HG03469 (cell line): Measurements from ENCODE around the gene DUT.

Experiments used
- ATAC-seq: cut with Tn5 transposase; IDR thresholded peaks from one replicate; pipeline ENCODE4 v1.9.1; 2021; ENCODE audit warnings: mild to moderate bottlenecking, moderate library complexity, moderate number of reproducible peaks; ENCODE audit not compliant: unreplicated experiment

The DUT gene

DNA sequence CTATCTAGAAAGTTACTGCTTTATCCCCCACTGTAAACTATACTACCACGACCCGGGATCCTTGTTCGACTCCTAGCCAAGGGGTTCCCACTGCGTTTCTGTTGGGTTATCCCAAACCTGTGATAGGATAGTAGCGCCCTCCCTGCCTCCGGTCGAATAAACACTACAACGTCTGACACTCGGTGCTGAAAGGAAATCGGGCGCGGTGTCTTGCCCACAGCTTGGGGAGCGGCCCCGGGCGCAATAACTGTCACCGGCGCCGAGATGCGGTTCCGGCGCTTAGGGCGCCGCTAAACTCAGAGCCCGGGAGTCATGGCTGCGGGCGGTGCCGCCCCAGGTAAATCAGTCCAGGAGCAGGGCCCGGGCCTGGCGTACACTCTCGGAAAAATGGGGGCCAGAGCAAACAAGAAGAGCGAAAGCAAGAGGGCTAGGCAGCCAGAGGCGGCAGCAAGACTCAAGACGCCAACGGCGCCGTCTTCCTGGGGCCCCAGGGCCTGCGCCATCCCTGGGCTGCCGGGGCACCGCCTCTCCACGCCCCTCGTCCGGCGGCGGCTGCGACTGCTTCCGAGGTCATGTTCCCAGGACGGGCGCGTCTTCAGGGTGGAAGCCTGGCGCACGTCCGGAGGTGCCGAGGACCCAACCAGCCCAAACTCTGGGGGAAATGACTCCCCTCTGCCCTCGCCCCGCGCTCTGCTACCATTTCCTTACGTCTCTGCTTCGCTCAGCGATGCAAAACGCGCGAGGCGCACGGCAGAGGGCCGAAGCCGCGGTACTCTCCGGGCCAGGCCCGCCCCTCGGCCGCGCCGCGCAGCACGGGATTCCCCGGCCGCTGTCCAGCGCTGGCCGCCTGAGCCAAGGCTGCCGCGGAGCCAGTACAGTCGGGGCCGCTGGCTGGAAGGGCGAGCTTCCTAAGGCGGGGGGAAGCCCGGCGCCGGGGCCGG is at the start of gene DUT:
TSS of gene DUT (plus strand) at position 575 of the 941 bp plus-strand sequence. CDS start at position 662, 87 bp downstream.
- peak; percentile 79 for ATAC-seq

DNA sequence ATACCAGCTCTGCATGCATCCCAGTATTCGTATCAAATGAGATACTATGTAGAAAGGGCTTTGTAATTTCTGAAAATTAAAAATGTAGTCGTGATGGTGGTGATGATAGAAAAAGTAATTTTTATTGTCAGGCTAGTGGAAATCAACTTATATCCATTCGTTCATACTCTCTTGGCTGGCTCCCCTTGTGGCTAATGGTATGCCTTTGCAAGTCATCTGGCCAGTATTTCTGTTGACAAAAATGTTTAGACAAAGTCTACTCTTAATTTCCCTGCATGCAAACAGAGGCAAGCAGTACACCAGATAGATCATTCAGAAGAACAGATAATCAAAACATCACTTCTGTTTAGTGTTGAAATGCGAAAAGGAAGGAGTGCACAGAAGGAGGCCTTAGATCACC is 49.6 kb upstream of the DUT start:
- no peak for ATAC-seq

DNA sequence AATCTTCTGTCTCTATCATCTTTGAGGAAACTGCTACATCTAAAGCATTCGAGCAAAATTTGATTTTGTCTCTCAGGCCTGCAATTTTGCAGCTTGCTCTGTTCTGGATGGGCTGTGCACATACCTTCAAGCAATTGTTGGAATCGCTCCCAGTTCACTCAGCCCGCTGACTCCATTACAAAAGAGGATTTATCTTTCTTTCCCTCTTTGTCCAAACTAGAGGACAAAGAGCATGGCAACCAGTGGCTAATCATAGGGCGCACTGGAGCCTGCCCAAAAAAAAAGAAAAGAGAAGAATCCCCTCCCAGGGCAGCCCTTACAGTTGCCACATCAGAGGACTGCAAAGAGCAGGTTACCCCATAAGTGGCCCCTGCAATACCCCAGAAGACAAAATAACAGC is 49.0 kb upstream of the DUT start:
- ATAC-seq: no peak

DNA sequence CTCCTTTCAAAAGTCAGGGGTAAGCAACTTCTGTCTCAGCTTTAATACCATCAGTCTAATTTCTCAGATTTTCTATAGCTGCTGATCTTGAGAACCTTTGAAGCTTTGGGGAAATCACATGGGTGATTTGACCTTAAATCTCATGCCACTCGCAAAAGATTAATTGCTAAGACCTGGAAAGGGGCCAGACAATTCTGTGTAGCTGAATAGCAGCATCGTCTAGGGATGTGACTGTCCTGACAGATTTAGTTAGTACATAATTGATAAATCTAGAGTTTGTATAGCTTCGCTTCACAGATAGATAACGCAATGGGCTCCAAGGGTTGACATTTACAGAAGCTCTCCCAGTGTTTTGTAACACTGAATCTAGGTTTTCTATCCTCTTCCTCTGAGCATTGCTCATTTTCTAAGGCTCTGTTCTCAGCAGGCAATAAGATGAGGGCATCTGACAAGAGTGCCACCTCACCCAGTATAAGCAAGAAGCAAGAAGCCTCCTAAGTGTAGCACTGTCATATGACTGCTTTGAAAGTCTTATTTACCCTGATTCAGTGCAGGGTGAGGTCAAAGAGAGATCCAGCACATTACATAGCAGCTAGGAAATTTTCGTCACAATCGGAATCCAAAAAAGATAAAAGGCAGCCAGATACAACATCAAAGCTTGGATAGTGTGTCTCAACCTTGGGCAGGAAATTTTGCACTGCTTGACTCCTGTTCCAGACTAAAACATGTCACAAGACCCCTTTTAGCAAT is 47.7 kb upstream of the DUT start:
- ATAC-seq: no peak

DNA sequence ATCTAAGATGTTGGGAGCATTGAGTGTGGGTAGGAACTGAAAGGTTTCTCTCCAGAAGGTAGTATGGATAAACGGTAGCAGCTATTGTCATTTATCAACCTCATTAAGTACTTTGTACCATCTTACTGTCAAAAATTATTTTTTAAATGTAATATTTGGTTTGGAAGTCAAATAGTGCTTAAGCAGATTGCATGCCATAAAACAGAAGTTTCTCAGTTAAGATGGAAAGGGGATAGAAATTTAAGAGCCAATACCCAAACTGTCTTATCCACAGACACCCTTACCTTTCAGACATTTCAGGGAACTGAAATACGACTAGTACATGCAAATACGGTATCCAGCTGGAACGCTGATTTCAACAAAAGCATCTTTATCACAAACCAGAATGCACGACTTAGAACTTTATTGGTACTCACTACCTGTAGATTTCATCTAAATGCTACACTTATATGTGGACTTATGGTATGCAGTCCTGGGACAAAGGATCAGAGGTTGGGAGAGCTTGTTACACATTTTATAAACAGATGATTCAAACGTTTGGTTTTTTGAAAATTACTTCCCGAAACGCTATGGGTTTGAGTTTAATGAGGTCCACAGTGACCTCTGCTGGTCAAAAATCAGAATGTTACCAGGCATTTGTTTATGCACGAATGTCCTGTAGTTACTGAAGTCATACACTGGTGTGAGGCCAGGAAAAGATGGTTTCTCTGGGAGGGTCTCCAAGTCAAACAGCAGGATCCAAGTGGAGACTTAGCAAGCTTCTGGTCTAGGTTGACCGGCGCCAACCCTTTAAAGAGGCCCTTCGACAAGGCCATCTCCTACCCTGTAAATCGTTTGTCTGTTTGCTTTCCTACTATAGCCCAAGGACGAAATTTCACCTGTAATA is 45.7 kb upstream of the DUT start:
- peak; percentile 75 for ATAC-seq

DNA sequence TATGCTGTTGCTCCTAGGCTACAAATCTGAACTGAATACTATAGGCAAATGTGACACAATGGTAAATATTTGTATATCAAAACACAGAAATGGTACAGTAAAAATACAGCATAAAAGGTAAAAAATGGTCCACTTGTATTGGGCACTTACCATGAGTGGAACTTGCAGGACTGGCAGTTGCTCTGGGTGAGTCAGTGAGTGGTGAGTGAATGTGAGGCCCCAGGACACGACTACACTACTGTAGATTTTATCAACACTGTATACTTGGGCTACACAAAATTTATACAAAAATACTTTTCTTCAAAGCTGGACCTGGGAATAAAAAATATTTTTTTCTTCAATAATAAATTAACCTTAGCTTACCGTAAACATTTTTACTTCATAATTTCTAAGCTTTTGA is 41.6 kb upstream of the DUT start:
- ATAC-seq: no peak

DNA sequence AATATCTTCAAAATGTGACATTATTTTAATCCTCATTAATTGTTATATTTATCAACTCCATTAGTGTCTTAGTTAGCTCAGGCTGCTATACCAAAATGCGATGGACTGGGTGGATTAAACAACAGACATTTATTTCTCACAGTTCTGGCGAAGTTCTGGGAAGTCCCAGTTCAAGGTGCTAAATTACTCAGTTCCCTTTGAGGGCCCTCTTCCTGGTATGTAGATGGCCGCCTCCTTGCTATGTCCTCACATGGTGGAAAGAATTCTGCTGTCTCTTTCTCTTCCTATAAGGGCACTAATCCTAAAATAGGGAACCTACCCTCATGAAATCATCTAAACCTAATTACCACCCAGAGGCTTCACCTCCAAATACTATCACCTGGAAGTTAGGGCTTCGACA is 38.8 kb upstream of the DUT start:
- ATAC-seq: no peak

DNA sequence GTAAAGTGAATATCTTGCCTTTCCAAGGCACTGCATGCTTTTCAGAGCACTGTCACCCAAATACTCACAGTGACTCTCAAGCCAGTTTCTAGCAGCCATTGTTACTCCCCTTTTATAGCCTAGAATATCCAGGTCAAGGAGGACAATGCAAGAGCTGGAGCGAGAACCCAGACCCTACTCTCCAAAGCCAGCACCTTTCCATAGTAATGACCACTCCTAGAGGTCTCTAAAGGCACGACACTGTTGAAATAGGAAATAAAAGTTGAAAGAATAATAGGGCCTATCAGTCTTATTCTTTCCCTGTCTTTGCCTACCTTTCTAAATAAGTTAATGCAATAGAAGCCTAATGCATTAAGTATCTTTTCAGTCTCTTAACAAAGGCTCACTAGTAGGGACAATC is 33.6 kb upstream of the DUT start:
- no peak for ATAC-seq

DNA sequence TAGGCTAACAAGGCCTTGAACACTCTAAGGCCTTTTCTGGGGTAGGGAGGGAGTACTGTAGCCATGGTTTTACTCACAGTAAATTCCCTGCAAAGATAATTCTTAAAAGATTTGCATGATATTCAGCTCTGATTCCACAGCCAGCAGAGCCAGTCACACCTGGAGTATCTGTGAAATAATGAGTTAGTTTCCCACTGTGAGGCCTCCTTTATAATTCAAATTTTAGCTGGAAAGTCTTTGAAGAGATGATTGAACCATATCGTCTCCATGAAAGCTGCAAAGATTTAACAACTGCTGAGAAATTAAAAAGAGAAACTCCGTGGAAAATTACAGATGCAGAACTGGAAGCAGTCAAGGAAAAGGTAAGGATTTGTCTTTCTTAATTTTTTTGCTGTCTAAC is 32.3 kb upstream of the DUT start:
- no peak for ATAC-seq

DNA sequence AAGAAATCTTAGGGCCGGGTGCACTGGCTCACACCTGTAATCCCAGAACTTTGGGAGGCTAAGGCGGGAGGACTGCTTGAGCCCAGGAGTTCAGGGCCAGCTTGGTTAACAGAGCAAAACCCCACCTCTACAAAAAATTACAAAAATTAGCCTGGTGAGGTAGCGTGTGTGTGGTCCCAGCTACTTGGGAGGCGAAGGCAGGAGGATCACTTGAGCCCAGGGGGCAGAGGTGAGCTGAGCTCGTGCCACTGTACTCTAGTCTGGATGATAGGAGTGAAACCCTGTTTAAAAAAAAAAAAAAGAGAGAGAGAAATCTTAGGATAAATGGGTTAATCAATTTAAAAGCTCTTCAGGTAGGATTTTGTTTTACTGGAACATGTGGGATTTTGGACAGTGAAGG is 31.2 kb upstream of the DUT start:
- ATAC-seq: no peak

DNA sequence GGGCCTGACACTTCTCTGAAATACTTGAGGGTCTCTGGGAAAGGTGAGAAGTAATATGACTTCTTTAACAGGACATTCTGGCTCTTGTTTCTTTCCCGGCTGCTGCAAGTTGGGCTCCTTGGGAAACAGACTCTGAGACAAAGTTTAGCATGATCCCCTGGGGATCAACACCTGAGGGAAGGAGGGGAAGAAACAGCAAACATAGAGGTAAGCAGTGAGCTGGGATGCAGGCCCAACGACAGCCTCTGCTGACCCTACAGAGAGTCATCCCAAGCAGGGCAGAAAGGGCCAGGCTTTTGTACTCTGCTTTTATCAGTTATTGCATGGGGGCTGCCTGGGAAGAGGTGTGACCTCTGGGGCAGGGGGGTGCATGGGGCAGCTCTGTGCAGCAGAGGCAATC is 26.8 kb upstream of the DUT start:
- no peak for ATAC-seq

DNA sequence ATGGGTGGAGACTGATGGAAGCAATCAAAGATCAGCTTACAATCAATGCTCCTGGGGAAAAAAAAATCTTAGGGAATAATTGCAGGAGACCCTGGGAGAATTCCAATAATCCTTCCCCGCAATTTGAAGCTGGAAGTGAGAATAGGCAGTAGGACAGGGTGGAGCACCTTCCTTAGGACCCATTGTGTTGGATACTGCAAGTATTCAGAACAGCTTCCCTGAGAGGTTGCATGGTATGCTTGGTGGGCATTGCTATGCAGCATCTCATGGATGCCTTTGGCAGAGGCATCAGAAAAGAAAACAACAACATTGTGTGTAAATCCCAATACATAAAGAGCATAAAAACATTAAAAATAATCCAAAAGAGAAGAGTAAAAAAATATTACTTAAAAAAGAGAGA is 24.6 kb upstream of the DUT start:
- no peak for ATAC-seq

DNA sequence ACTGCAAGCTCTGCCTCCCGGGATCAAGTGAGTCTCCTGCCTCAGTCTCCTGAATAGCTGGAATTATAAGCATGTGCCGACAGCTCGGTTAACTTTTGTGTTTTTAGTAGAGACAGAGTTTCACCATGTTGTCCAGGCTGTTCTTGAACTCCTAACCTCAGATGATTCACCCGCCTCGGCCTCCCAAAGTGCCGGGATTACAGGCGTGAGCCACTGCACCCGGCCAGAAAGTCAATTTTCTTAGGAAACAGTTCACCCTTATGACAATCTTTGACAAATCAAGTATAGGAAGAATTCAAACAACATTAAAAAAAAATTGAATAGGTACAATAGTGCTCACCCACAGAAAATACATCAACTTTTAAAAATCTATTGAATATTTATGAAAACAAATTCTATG is 23.6 kb upstream of the DUT start:
- no peak for ATAC-seq

DNA sequence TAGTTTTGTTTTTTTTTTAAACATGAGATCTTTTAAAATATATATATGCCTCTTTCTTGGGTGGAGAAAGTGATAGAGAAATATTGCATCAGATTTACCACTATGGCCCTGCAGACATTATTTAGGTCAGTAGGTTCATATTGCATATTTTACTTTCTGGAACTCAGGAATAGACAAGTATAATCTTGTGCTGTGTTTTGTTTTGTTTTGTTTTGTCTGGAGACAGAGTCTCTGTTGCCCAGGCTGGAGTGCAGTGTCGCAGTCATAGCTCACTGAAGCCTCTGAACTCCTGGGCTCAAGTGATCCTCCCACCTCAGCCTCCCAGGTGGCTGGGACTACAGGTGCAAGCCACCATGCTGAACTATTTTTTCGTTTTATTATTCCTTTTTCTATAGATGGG is 21.5 kb upstream of the DUT start:
- ATAC-seq: no peak

DNA sequence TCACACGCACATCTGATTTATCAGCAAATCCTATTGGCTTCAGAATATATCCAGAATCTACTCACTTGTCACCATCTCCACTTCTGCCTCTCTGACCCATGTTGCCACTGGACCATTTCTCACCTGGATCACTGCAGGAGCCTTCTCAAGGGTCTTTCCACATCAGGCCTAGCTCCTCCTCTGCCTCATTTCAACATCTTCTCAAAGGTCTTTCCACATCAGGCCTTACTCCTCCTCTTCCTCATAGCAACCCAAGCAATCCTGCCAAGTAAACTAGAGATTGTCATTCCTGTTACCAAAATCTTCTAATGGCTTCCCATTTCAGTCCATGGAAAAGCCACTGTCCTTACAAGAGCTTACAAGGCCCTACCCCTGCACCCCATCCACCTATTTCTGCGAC is 18.0 kb upstream of the DUT start:
- no peak for ATAC-seq

DNA sequence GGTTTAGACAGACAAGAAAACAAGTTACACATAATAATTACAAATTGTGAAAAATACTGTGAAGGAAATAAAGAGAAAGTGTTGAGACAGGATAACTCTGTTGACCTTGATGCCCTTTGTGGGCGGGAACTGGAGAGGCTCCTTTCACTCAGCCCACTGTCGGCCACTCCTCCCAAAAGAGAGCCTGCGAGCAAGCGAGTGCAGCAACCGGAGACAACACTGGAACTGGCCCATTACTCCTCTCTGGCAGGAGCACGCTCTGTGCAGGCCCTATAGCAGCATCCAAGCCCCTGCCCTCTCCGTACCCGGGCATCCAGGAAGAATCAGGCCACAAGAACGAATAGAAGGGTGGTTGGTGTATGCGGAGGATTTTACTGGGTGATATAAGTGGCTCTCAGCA is 16.2 kb upstream of the DUT start:
- ATAC-seq: no peak

DNA sequence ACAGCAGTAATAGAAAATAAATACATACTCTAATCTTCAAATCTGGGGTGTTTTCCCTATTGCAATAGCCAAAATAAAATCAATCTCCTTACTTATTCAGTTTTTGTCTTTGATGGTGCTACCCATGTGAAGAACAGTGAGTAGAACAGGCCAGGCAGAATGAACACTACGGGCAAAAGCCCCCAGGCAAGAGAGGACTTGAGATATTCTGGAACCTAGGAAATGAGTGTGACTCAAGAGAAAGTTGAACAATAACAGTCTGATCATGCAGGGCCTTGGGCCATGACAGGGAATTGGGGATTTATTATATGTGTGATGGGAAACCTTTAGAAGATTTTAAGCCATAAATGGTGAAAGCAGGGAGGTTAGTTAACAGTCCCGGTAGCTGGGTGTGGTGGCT is 14.0 kb upstream of the DUT start:
- no peak for ATAC-seq

DNA sequence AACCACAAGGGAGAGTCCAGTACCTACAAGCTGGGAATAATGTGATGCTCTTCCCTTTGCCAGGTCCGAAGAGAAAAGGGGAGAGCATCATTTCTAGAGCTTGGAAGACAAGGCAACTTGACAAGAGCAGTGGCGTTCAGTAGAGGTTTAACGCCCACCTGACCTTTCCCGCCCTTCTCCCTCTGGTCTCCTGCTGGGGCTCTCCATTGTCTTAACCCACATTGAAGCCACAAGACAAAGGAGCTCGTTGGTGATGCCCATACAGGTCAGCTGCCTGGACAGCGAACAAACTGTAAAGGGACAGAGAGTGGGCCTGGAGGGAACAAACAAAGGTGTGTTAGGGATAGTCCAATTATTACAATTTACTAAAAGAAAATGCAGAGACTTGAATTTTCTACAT is 13.1 kb upstream of the DUT start:
- ATAC-seq: no peak

DNA sequence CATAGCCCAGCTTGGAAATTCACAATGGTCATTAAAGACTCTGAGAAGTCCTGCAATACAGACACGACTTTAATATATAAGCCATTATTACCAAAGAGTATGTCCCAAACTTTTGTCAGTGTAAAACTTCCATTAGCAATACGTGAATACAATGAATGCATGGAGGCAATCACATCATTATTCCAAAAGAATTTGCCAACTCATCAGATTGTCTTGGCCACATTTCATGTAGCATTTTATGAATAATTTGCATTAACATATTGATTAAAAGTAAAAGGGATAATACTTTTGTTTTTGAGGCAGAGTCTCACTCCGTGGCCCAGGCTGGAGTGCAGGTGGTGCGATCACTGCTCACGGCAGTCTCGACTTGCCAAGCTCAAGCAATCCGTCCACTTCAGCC is 7.9 kb upstream of the DUT start:
- ATAC-seq: no peak

DNA sequence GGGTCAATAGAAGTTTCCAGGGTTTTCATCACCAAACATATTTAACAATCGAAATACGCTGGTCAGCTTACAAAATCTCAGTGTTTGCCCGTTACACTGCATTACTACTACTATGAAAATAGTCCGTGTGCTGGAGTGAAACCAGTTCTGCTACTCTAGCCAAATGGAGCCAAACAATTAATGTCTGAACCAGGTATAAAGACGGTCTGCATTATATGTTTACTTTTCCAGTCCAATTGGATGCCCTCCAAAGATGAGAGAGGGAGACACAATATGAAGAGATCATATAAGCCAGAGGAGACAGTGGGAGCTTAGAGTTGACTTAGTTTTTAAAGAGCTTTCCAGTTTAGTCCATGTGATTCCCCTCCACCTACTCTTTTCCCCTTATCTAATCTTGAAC is 6.3 kb upstream of the DUT start:
- ATAC-seq: no peak

DNA sequence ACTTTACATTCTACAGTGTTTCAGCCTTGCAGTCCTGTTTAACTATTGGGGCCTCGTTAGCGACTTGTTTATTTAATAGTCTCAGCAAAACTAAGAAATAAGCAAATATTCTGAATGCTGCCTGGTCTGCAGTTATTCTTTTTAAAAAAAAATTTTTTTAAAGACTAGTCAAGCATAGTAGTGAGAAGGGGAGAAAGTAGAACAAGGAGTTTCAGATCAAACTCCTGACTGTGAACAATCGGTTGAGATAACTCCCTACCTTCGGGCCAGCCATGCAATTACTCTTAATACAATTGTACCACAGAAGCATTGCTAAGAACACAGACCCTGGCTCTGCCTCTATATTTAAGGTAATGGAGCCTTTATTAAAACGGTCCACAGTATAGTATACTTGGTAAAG is 5.8 kb upstream of the DUT start:
- ATAC-seq: peak; percentile 62
